ENCODE data around the gene MPV17. TPM values are rescaled to one million over a fixed set of nuclear protein-coding genes. Genes with fewer than 3 reads are reported as not detected.
"Not testable (repeated sequence)": the region's sequence is repeated elsewhere in the genome, so short reads cannot be mapped to it uniquely, and the experiment has no call there.

Gene MPV17
- total RNA-seq, 2 donors from 2014 or later: 56.7 to 64.3 TPM

DNA sequence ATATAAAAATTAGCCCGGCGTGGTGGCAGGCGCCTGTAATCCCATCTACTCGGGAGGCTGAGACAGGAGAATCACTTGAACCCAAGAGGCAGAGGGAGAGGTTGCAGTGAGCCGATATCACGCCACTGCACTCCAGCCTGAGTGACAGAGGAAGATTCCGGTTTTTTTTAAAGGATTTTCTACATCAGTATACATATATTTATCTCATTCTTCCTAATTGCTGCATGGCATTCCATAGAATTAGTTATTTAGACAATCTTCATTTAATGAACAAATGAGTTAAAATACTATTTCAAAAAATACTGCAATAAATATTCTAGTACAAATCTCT is 31.7 kb upstream of the MPV17 start:
- Histone ChIP-seq H3K27me3 (no peaks in the 10 kb centered on the region), H3K9me3 (no peaks in the 10 kb centered on the region), H3K4me1 (peaks cover 45% of the 10 kb centered on the region), H3K4me3 (no peak overlapping the region), H3K27ac (no peak overlapping the region), H3K36me3 (replicated peaks in 1 of 2; ENCODE audit: insufficient read depth in 1 of 2, low read depth in 2 of 2) (no peaks in the 10 kb centered on the region)
- TF ChIP-seq, protein P1, sequence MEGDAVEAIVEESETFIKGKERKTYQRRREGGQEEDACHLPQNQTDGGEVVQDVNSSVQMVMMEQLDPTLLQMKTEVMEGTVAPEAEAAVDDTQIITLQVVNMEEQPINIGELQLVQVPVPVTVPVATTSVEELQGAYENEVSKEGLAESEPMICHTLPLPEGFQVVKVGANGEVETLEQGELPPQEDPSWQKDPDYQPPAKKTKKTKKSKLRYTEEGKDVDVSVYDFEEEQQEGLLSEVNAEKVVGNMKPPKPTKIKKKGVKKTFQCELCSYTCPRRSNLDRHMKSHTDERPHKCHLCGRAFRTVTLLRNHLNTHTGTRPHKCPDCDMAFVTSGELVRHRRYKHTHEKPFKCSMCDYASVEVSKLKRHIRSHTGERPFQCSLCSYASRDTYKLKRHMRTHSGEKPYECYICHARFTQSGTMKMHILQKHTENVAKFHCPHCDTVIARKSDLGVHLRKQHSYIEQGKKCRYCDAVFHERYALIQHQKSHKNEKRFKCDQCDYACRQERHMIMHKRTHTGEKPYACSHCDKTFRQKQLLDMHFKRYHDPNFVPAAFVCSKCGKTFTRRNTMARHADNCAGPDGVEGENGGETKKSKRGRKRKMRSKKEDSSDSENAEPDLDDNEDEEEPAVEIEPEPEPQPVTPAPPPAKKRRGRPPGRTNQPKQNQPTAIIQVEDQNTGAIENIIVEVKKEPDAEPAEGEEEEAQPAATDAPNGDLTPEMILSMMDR (IDR thresholded peaks at IDR 0.05): no peak
- TF ChIP-seq POLR2A (IDR thresholded peaks at IDR 0.05): no peak
- intact Hi-C loops (cut with DNase I): no loop called here
- DNase-seq (no peak), ATAC-seq (no peak)
- 88 to 90% methylated on average over 7 of the region's 7 CpGs for WGBS, 2 donors

DNA sequence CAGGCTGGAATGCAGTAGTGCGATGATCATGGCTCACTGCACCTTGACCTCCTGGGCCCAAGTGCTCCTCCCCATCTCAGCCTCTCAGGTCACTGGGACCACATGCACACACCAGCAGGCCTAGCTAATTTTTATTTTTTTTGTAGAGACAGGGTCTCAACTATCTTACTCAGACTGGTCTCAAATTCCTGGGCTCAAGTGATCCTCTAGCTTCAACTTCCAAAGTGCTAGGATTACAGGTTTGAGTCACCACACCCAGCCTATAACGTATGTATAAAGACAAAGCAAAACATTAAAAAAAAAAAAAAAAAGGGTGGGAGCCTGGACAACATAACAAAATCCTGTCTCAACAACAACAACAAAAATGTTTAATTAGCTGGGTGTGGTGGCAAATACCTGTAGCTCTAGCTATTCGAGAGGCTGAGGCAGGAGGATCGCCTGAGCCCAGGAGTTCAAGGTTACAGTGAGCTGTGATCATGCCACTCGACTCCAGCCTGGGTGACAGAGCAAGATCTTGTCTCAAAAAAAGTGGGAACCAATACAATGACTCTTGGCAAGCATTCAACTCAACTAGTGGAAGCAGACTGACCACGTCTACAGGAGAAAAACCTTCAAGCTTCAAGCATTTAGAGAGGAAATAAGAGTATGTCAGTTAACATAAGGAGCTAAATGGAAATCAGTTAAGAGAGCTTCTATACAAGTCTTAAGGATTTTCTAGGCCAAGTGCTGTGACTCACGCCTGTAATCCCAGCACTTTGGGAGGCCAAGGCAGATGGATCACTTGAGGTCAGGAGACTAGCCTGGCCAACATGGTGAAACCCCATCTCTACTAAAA is 31.1 kb upstream of the MPV17 start:
- intact Hi-C loops (cut with DNase I): no loop called here
- no peak for ATAC-seq
- peaks cover 45% of the 10 kb centered on the region for H3K4me1 ChIP-seq
- no peak for TF ChIP-seq POLR2A (IDR thresholded peaks at IDR 0.05)
- TF ChIP-seq, protein P1 (IDR thresholded peaks at IDR 0.05): no peak
- H3K4me3 ChIP-seq: no peak overlapping the region
- H3K36me3 ChIP-seq (replicated peaks in 1 of 2; ENCODE audit: insufficient read depth in 1 of 2, low read depth in 2 of 2): no peaks in the 10 kb centered on the region
- no peaks in the 10 kb centered on the region for H3K27me3 ChIP-seq
- no peak for DNase-seq
- no peak overlapping the region for H3K27ac ChIP-seq
- H3K9me3 ChIP-seq: no peaks in the 10 kb centered on the region
- 66 to 71% methylated on average over 7 of the region's 7 CpGs for WGBS, 2 donors

DNA sequence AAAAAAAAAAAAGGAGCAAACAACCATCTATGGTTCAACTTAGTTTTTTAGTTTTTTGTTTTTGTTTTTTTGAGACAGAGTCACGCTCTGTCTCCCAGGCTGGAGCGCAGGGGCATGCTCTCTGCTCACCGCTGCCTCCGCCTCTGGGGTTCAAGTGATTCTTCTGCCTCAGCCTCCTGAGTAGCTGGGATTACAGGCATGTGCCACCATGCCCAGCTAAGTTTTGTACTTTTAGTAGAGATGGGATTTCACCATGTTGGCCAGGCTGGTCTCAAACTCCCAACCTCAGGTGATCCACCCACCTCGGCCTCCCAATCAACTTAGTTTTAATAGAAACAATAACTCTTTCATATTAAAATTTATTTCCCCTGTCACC is 30.5 kb upstream of the MPV17 start:
- DNase-seq: not testable (repeated sequence)

DNA sequence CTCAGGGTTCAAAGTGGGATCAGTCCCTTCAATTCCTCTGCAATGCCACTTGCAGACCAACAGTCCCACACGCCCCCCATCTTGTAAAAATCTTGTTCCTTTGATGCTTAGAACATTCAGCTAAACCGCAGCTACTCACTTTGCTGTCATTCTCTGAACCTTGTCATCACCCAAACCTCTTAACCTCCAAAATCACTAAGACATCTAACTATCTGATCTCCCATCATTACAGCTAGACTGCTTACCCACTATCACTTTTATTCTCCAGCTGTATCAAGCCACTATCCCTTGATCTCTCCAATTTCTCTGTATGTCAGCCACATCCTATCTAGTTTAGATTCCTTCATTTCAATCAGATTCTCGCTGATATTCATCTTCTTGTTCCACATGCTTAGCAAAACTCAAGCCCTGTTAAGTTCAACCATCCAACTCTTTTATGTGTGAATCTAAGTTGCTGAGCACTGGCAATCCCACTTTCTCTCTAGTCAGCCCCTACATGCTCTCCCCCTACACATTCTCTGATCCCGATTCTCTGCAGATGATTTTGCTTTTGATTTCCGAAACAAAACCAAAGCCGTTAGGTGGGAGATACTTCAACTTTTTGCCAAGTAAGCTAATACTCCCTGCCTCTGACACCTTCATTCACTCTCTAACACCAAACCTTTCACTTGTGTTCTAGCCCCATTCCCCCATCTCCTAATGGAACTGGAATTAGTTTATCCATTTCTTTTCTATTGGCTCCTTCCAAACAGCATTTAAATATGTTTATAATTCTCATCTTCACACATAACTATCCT is 29.1 kb upstream of the MPV17 start:
- DNase-seq: no peak
- TF ChIP-seq POLR2A (IDR thresholded peaks at IDR 0.05): no peak
- TF ChIP-seq, protein P1 (IDR thresholded peaks at IDR 0.05): no peak
- intact Hi-C loops (cut with DNase I): no loop called here
- H3K4me1 ChIP-seq: peaks cover 33% of the 10 kb centered on the region
- no peaks in the 10 kb centered on the region for H3K27me3 ChIP-seq
- no peak overlapping the region for H3K27ac ChIP-seq
- no peak overlapping the region for H3K4me3 ChIP-seq
- ATAC-seq: no peak
- WGBS, 2 donors: 82 to 84% methylated on average over 6 of the region's 6 CpGs
- no peaks in the 10 kb centered on the region for H3K9me3 ChIP-seq
- no peaks in the 10 kb centered on the region for H3K36me3 ChIP-seq (replicated peaks in 1 of 2; ENCODE audit: insufficient read depth in 1 of 2, low read depth in 2 of 2)

More for the DNA sequence above, 30.5 kb upstream of the MPV17 start:
- peaks cover 43% of the 10 kb centered on the region for H3K4me1 ChIP-seq
- ATAC-seq; H3K27me3 ChIP-seq; H3K9me3 ChIP-seq; H3K4me3 ChIP-seq; H3K27ac ChIP-seq; H3K36me3 ChIP-seq (replicated peaks in 1 of 2; ENCODE audit: insufficient read depth in 1 of 2, low read depth in 2 of 2); intact Hi-C loops (cut with DNase I): not testable (repeated sequence)
- WGBS, 2 donors: 95 to 98% methylated on average over 5 of the region's 5 CpGs

DNA sequence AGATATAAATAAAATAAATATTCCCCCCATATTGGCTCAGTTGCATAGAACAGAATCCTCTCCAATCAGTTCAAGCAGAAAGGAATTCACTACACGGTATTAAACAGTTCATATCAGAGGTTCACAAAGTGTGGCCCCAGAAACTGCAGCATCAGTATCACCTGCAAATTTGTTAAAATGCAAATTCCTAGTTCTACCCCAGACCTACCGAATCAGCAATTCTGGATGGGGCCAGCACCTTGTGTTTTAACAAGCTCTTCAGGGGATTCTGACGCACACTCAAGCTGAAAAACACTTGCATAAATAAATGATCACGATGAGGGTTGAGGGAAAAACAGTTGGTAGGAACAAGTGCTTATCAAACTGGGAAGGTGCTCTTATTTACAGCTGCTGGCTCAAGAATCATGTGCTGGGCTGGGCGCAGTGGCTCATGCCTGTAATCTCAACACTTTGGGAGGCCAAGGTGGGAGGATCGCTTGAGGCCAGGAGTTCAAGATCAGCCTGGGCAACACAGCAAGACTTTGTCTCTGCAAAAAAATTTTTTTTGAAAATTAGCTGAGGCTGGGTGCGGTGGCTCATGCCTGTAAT is 27.3 kb upstream of the MPV17 start:
- Histone ChIP-seq H3K36me3 (replicated peaks in 1 of 2; ENCODE audit: insufficient read depth in 1 of 2, low read depth in 2 of 2) (no peaks in the 10 kb centered on the region), H3K27me3 (no peaks in the 10 kb centered on the region), H3K27ac (no peak overlapping the region), H3K4me3 (no peak overlapping the region), H3K9me3 (no peaks in the 10 kb centered on the region), H3K4me1 (peaks cover 27% of the 10 kb centered on the region)
- intact Hi-C loops (cut with DNase I): no loop called here
- DNase-seq (peak in 1 of 4 donors; percentile 20), ATAC-seq (no peak)
- 46 to 51% methylated on average over 7 of the region's 7 CpGs for WGBS, 2 donors
- TF ChIP-seq, protein P1 (IDR thresholded peaks at IDR 0.05): no peak
- no peak for TF ChIP-seq POLR2A (IDR thresholded peaks at IDR 0.05)

Measured in body of pancreas (tissue), 4 donors.